ENCODE data around the gene NQO2.

Gene NQO2

GRCh38 chr6:2990248-2990931, 9.3 kb upstream of the NQO2 start:
- H3K4me3 ChIP-seq (ENCODE audit: low read depth, low read length): peak overlapping the region; percentile 62
- no peaks in the 10 kb centered on the region for H3K36me3 ChIP-seq (ENCODE audit: control insufficient read depth in 2 of 2, insufficient read depth in 1 of 2, low read length in 2 of 2)
- H3K4me1 ChIP-seq (ENCODE audit: control insufficient read depth, insufficient read depth, low read length): peaks cover 20% of the 10 kb centered on the region
- ChIA-PET CTCF (interaction anchor here (0.7 to 5.4 kb wide), 24 partner anchors 10 to 254 kb away, joined by 3 to 72 read pairs (median 6); no protein-coding TSS in a partner anchor), POLR2A (interaction anchor here (0.7 to 4.0 kb wide), 25 partner anchors 9 to 1031 kb away, joined by 3 to 39 read pairs (median 5); partner anchors contain the start of genes BPHL, NQO2, RIPK1 and SERPINB1)
- peak overlapping the region; percentile 90 for H3K27ac ChIP-seq (ENCODE audit: extremely low read depth, low read depth, low read length)
- H3K9me3 ChIP-seq (ENCODE audit: control insufficient read depth, insufficient read depth, low read depth, low read length): no peaks in the 10 kb centered on the region
- TF ChIP-seq, protein P1, sequence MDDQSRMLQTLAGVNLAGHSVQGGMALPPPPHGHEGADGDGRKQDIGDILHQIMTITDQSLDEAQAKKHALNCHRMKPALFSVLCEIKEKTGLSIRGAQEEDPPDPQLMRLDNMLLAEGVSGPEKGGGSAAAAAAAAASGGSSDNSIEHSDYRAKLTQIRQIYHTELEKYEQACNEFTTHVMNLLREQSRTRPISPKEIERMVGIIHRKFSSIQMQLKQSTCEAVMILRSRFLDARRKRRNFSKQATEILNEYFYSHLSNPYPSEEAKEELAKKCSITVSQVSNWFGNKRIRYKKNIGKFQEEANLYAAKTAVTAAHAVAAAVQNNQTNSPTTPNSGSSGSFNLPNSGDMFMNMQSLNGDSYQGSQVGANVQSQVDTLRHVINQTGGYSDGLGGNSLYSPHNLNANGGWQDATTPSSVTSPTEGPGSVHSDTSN (CRISPR knock-in tag; IDR thresholded peaks at IDR 0.05): no peak
- TF ChIP-seq, protein P2, sequence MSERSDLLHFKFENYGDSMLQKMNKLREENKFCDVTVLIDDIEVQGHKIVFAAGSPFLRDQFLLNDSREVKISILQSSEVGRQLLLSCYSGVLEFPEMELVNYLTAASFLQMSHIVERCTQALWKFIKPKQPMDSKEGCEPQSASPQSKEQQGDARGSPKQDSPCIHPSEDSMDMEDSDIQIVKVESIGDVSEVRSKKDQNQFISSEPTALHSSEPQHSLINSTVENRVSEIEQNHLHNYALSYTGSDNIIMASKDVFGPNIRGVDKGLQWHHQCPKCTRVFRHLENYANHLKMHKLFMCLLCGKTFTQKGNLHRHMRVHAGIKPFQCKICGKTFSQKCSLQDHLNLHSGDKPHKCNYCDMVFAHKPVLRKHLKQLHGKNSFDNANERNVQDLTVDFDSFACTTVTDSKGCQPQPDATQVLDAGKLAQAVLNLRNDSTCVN (tag by site-specific recombination; optimal IDR thresholded peaks at IDR 0.05): no peak
- TF ChIP-seq, protein P3, sequence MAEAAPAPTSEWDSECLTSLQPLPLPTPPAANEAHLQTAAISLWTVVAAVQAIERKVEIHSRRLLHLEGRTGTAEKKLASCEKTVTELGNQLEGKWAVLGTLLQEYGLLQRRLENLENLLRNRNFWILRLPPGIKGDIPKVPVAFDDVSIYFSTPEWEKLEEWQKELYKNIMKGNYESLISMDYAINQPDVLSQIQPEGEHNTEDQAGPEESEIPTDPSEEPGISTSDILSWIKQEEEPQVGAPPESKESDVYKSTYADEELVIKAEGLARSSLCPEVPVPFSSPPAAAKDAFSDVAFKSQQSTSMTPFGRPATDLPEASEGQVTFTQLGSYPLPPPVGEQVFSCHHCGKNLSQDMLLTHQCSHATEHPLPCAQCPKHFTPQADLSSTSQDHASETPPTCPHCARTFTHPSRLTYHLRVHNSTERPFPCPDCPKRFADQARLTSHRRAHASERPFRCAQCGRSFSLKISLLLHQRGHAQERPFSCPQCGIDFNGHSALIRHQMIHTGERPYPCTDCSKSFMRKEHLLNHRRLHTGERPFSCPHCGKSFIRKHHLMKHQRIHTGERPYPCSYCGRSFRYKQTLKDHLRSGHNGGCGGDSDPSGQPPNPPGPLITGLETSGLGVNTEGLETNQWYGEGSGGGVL (tag by site-specific recombination; IDR thresholded peaks at IDR 0.05): no peak
- TF ChIP-seq PRDM6 (tag by site-specific recombination; IDR thresholded peaks at IDR 0.05) (no peak), ZNF350 (tag by site-specific recombination; IDR thresholded peaks at IDR 0.05) (no peak), HOXC10 (CRISPR knock-in tag; IDR thresholded peaks at IDR 0.05) (no peak), ZNF169 (tag by site-specific recombination; IDR thresholded peaks at IDR 0.05) (no peak), ZNF843 (tag by site-specific recombination; IDR thresholded peaks at IDR 0.05) (no peak), ZNF658 (tag by site-specific recombination; IDR thresholded peaks at IDR 0.05) (no peak), ZNF837 (tag by site-specific recombination; IDR thresholded peaks at IDR 0.05) (no peak), ZNF366 (tag by site-specific recombination; conservative IDR thresholded peaks at IDR 0.05) (no peak), SALL2 (tag by site-specific recombination; IDR thresholded peaks at IDR 0.05; ENCODE audit: borderline replicate concordance) (no peak), ZBTB20 (tag by site-specific recombination; IDR thresholded peaks at IDR 0.05) (peak; percentile 75), ZEB2 (tag by site-specific recombination; IDR thresholded peaks at IDR 0.05) (peak; percentile 35; the same call in 1 of the 2 replicates), ZNF2 (tag by site-specific recombination; IDR thresholded peaks at IDR 0.05) (no peak), ZNF521 (tag by site-specific recombination; IDR thresholded peaks at IDR 0.05) (no peak), ZNF335 (tag by site-specific recombination; conservative IDR thresholded peaks at IDR 0.05) (0 out of 2 replicates have a peak, but pooled peaks have one; percentile 9), ZNF10 (tag by site-specific recombination; IDR thresholded peaks at IDR 0.05) (0 out of 2 replicates have a peak, but pooled peaks have one; percentile 22), ZFP41 (tag by site-specific recombination; IDR thresholded peaks at IDR 0.05; ENCODE audit: borderline replicate concordance) (no peak), ZBTB1 (tag by site-specific recombination; IDR thresholded peaks at IDR 0.05) (no peak), BCL6B (tag by site-specific recombination; IDR thresholded peaks at IDR 0.05) (no peak), ZBTB17 (tag by site-specific recombination; IDR thresholded peaks at IDR 0.05) (peak; percentile 48), ZSCAN16 (tag by site-specific recombination; IDR thresholded peaks at IDR 0.05) (no peak), SP2 (tag by site-specific recombination; IDR thresholded peaks at IDR 0.05) (no peak), ZNF529 (tag by site-specific recombination; IDR thresholded peaks at IDR 0.05; ENCODE audit: insufficient replicate concordance) (no peak), ZBTB48 (tag by site-specific recombination; IDR thresholded peaks at IDR 0.05) (peak; percentile 47; the same call in 1 of the 2 replicates)
- TF ChIP-seq, protein P4, sequence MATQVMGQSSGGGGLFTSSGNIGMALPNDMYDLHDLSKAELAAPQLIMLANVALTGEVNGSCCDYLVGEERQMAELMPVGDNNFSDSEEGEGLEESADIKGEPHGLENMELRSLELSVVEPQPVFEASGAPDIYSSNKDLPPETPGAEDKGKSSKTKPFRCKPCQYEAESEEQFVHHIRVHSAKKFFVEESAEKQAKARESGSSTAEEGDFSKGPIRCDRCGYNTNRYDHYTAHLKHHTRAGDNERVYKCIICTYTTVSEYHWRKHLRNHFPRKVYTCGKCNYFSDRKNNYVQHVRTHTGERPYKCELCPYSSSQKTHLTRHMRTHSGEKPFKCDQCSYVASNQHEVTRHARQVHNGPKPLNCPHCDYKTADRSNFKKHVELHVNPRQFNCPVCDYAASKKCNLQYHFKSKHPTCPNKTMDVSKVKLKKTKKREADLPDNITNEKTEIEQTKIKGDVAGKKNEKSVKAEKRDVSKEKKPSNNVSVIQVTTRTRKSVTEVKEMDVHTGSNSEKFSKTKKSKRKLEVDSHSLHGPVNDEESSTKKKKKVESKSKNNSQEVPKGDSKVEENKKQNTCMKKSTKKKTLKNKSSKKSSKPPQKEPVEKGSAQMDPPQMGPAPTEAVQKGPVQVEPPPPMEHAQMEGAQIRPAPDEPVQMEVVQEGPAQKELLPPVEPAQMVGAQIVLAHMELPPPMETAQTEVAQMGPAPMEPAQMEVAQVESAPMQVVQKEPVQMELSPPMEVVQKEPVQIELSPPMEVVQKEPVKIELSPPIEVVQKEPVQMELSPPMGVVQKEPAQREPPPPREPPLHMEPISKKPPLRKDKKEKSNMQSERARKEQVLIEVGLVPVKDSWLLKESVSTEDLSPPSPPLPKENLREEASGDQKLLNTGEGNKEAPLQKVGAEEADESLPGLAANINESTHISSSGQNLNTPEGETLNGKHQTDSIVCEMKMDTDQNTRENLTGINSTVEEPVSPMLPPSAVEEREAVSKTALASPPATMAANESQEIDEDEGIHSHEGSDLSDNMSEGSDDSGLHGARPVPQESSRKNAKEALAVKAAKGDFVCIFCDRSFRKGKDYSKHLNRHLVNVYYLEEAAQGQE (tag by site-specific recombination; IDR thresholded peaks at IDR 0.05): no peak
